ENCODE measurements around the gene RERG.

GRCh38 chr12:15143467-15143866, 77.8 kb downstream of the RERG start:
- no peak for TF ChIP-seq POLR2A (IDR thresholded peaks at IDR 0.05)
- TF ChIP-seq CTCF (IDR thresholded peaks at IDR 0.05), result no peak

Data from upper lobe of left lung (tissue), 4 donors.